Sigmoid colon (tissue), 4 donors: ENCODE measurements around the gene CAMK1G.

ENCODE experiments used
- CTCF ChIP-seq, 4 experiments: fragments of 450-650 bp in 3 of 4; fragments of 200-600 bp in 1 of 4; IDR thresholded peaks; one replicate each; pipeline ENCODE4 v1.5.1; 2016 to 2019; ENCODE audit warnings: antibody characterized with exemption in 4 of 4, mild to moderate bottlenecking in 3 of 4, moderate library complexity in 2 of 4
- EP300 ChIP-seq, 4 donors: sonication (generic); formaldehyde crosslinking; IDR thresholded peaks; one replicate each; pipeline ENCODE4 v1.6.1; 2017; ENCODE audit warnings: antibody characterized with exemption in 4 of 4

GRCh38 chr1:209614906-209615305, 31.4 kb downstream of the CAMK1G start:
- TF ChIP-seq CTCF (IDR thresholded peaks at IDR 0.05) (no peak), EP300 (IDR thresholded peaks at IDR 0.05) (no peak)
